K562 (cell line): ENCODE results near the gene TBC1D17. TPM values are rescaled to one million over a fixed set of nuclear protein-coding genes. Genes with fewer than 3 reads are reported as not detected.

Experiments used
- ATF6 ChIP-seq: sonication (generic); formaldehyde crosslinking; IDR thresholded peaks from 2 replicates; pipeline ENCODE4 v1.4.0; 2020; ENCODE audit warnings: mild to moderate bottlenecking, missing genetic modification reagents
- ATF7 ChIP-seq: fragments of 450-650 bp; IDR thresholded peaks from 2 replicates; pipeline ENCODE4 v1.7.1; 2014; ENCODE audit warnings: mild to moderate bottlenecking, moderate library complexity
- CCAR2 ChIP-seq: fragments of 200-400 bp; formaldehyde crosslinking; IDR thresholded peaks from 2 replicates; pipeline ENCODE4 v1.6.1; 2017; ENCODE audit warnings: mild to moderate bottlenecking, low read depth, low read length
- FOXK1 ChIP-seq: sonication (generic); formaldehyde crosslinking; IDR thresholded peaks from 2 replicates; pipeline ENCODE4 v1.8.0; 2022; ENCODE audit warnings: missing genetic modification reagents, mild to moderate bottlenecking, borderline replicate concordance
- FOXK2 ChIP-seq, 2 experiments: fragments of 450-650 bp; IDR thresholded peaks in 1 of 2; conservative IDR thresholded peaks in 1 of 2; 2 replicates each; pipeline ENCODE4 v1.6.1; 2016; ENCODE audit warnings: low read depth in 2 of 2, mild to moderate bottlenecking in 1 of 2
- GABPB1 ChIP-seq: sonication (generic); formaldehyde crosslinking; IDR thresholded peaks from 2 replicates; pipeline ENCODE4 v1.8.0; 2022; ENCODE audit warnings: mild to moderate bottlenecking, missing genetic modification reagents
- HNRNPLL ChIP-seq: fragments of 200-400 bp; formaldehyde crosslinking; IDR thresholded peaks from 2 replicates; pipeline ENCODE4 v1.6.1; 2017; ENCODE audit warnings: low read length, low read depth, mild to moderate bottlenecking; ENCODE audit not compliant: poor library complexity, severe bottlenecking
- MTA3 ChIP-seq: fragments of 450-650 bp; formaldehyde crosslinking; IDR thresholded peaks from 2 replicates; pipeline ENCODE4 v1.6.1; 2017; ENCODE audit warnings: mild to moderate bottlenecking, borderline replicate concordance
- PHF8 ChIP-seq: fragments of 200-600 bp; sonication (generic); IDR thresholded peaks from 2 replicates; pipeline ENCODE4 v1.6.1; 2012; ENCODE audit warnings: mixed run types, mild to moderate bottlenecking, inconsistent platforms, low read length, moderate library complexity, borderline replicate concordance
- STAG1 ChIP-seq: sonication (generic); formaldehyde crosslinking; IDR thresholded peaks from 2 replicates; pipeline ENCODE4 v1.5.0; 2020; ENCODE audit warnings: missing genetic modification reagents, borderline replicate concordance
- TFAP4 ChIP-seq: sonication (generic); formaldehyde crosslinking; IDR thresholded peaks from 2 replicates; pipeline ENCODE4 v1.8.0; 2022; ENCODE audit warnings: missing genetic modification reagents, mild to moderate bottlenecking, moderate library complexity, borderline replicate concordance
- polyA plus RNA-seq, 8 experiments: library from polyadenylated mRNA; depleted of rRNA in 4 of 8; stranded (reverse) in 5 of 8; unstranded in 3 of 8; fragments of >200 nt; fragmentation: Nextera tagmentation in 2 of 8; fragmentation: Illumina TruSeq in 1 of 8; extraction: Ambion mirVana in 2 of 8; extraction: Trizol in 1 of 8; gene quantifications; 2 replicates each; pipeline versions ENCODE4 v1.2.1 to v1.2.3, GENCODE V29; 2011 to 2014; ENCODE audit warnings: inconsistent platforms in 1 of 8, missing spikeins in 1 of 8
- total RNA-seq, 7 experiments: library from RNA; depleted of rRNA in 6 of 7; stranded (reverse); fragments of >200 nt in 6 of 7; fragmentation: Illumina TruSeq in 2 of 7; extraction: Trizol in 2 of 7; gene quantifications; 2 replicates each; pipeline versions ENCODE4 v1.2.1 to v1.2.3, GENCODE V29; 2011 to 2021; ENCODE audit warnings: low replicate concordance in 1 of 7
- TF ChIP-seq, protein P1 (sequence below): fragments of 450-650 bp; IDR thresholded peaks from 2 replicates; pipeline ENCODE4 v1.6.1; 2016; ENCODE audit warnings: borderline replicate concordance

TBC1D17 gene
- total and polyA plus RNA-seq, 9 of the 15 experiments (the other 6 are each of a cell fraction or from before 2014, with no cell fraction given): 0.42 to 16.0 (median 3.8) TPM

DNA sequence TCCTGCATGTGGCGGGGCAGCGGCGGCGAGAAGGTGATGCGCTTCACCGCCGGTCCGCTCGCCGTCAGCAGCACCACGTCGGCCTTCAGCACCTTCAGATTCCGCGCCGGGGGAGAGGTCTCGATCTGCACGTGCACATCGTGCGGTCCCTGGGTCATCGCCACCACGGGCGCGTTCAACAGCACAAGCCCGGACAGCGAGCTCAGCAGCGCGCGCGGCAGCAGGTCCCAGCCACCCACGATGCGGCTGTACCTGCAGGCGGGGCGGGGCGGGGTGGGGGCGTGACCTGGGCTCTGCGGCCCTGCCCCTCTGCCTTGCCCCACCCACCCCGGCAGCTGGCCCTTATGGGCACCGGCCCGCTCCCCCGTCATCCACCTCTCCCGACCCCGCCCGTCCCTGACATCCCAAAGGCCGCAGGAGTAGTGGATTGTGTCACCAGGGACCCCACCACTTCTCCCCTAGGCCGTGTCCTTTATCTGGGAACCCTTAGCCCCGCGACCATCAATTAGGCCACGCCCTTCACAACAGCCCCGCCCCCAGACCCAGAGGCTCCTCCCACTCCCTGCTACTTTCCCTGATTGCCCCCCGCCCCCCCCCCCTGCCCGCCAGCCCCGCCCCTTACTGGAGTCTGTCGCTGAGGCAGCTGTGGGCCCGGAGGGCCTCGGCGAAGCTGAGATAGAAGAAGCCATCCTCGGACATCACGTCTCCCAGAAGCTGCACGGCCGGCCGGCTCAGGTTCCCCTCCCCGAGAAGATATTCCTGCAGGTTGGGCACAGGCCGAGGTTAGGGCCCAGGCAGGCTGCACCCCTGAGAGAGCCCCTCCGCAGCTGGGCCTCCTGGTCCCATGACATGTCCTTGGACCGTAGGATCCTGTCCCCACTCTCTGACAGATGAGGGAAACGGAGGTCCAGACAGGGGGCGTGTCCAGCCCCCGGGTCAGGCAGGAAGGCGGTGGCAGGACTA, 13.1 kb downstream of the TBC1D17 start (continued):
- TF ChIP-seq, protein P1, sequence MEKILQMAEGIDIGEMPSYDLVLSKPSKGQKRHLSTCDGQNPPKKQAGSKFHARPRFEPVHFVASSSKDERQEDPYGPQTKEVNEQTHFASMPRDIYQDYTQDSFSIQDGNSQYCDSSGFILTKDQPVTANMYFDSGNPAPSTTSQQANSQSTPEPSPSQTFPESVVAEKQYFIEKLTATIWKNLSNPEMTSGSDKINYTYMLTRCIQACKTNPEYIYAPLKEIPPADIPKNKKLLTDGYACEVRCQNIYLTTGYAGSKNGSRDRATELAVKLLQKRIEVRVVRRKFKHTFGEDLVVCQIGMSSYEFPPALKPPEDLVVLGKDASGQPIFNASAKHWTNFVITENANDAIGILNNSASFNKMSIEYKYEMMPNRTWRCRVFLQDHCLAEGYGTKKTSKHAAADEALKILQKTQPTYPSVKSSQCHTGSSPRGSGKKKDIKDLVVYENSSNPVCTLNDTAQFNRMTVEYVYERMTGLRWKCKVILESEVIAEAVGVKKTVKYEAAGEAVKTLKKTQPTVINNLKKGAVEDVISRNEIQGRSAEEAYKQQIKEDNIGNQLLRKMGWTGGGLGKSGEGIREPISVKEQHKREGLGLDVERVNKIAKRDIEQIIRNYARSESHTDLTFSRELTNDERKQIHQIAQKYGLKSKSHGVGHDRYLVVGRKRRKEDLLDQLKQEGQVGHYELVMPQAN: peak; percentile 78; the same call in 1 of the 2 replicates
- TF ChIP-seq TFAP4 (CRISPR knock-in tag) (peak; percentile 92), ATF7 (peak; percentile 62), STAG1 (CRISPR knock-in tag) (0 out of 2 replicates have a peak, but pooled peaks have one; percentile 5), FOXK1 (CRISPR knock-in tag) (peak; percentile 91), PHF8 (peak; percentile 43; the same call in 1 of the 2 replicates), CCAR2 (no peak), ATF6 (CRISPR knock-in tag) (peak; percentile 42), FOXK2 (conservative IDR thresholded peaks at IDR 0.05 in 1 of 2, IDR thresholded peaks at IDR 0.05 in 1 of 2; ENCODE audit: low read depth in 2 of 2) (0 out of 4 replicates have a peak, but pooled peaks of 1 of the 2 experiments have one; percentile 3), HNRNPLL (no peak), GABPB1 (peak; percentile 80), MTA3 (0 out of 2 replicates have a peak, but pooled peaks have one; percentile 61)
